HCT116 (cell line): Measurements from ENCODE around the gene TMEM147. TPM values are rescaled to one million over a fixed set of nuclear protein-coding genes. Genes with fewer than 3 reads are reported as not detected.

Experiments
- ATAC-seq: fragments of 200-7000 bp; cut with Tn5 transposase; 2 replicates; pipeline ENCODE4 v1.9.1; 2020; ENCODE audit warnings: mild to moderate bottlenecking, moderate library complexity
- BruUV-seq: library from RNA; stranded (reverse); fragments of 400-500 nt; replicated peaks from 2 replicates; lab custom pipeline; 2021; lab: Mats Ljungman, UMichigan
- CTCF ChIA-PET: fragments of 300-600 bp; sonication (Branson Sonifier 250); formaldehyde crosslinking; loops from one replicate; lab custom pipeline; 2021; ENCODE audit warnings: antibody characterized with exemption; lab: Charles Lee
- POLR2A ChIA-PET: fragments of 300-600, 350-600 bp; sonication (Branson Sonifier 250); formaldehyde crosslinking; loops from one replicate; lab custom pipeline; 2021; ENCODE audit warnings: antibody characterized with exemption; lab: Charles Lee
- RAD21 ChIA-PET, 2 experiments: fragments of 300-600 bp; sonication (Branson Sonifier 250); formaldehyde crosslinking; loops; one replicate each; lab custom pipeline; 2023; ENCODE audit warnings: low total read pairs in 2 of 2; ENCODE audit not compliant: uncharacterized antibody in 2 of 2, unreplicated experiment in 2 of 2, low non-redundant PET in 1 of 2; lab: Charles Lee
- DNase-seq: peaks from one replicate; pipeline ENCODE4 v3.0.0-alpha.2; 2010; ENCODE audit warnings: low read depth, low spot score
- H2AFZ ChIP-seq: fragments of 200-600 bp; shearing (Covaris generic), sonication (generic); 2 replicates; pipeline ENCODE4 v1.6.1; 2017; ENCODE audit warnings: low read depth, mixed run types, mixed read lengths, antibody characterized with exemption, low read length; ENCODE audit not compliant: poor library complexity, severe bottlenecking
- H3K27ac ChIP-seq: 2 replicates; pipeline ENCODE4 v1.5.1; 2012; ENCODE audit warnings: low read depth, low read length
- H3K27me3 ChIP-seq: fragments of 200-600 bp; sonication (generic); 2 replicates; pipeline ENCODE4 v1.6.1; 2016; ENCODE audit warnings: mixed run types, low read length, mixed read lengths; ENCODE audit not compliant: insufficient read depth
- H3K36me3 ChIP-seq, 2 experiments: fragments of 200-500 bp in 1 of 2; fragments of 200-600 bp in 1 of 2; sonication (Bioruptor generic) in 1 of 2; sonication (generic) in 1 of 2; 2 replicates each; pipeline versions ENCODE4 v1.5.1 to v1.6.1; 2014 to 2016; ENCODE audit warnings: low read length in 2 of 2, inconsistent platforms in 1 of 2, mixed read lengths in 1 of 2, mixed run types in 1 of 2; ENCODE audit not compliant: insufficient read depth in 2 of 2, control insufficient read depth in 1 of 2
- H3K4me1 ChIP-seq, 2 experiments: fragments of 200-600 bp in 1 of 2; sonication (generic) in 1 of 2; 2 replicates each; pipeline versions ENCODE4 v1.5.1 to v1.6.1; 2012 to 2017; ENCODE audit warnings: low read length in 2 of 2, inconsistent platforms in 1 of 2, mild to moderate bottlenecking in 1 of 2, mixed read lengths in 1 of 2, mixed run types in 1 of 2, moderate library complexity in 1 of 2; ENCODE audit not compliant: insufficient read depth in 2 of 2, control insufficient read depth in 1 of 2
- H3K4me2 ChIP-seq: fragments of 200-600 bp; sonication (generic); 2 replicates; pipeline ENCODE4 v1.6.1; 2017; ENCODE audit warnings: mixed run types, low read length, mixed read lengths
- H3K4me3 ChIP-seq, 2 experiments: fragments of 200-600 bp in 1 of 2; sonication (generic) in 1 of 2; replicated peaks in 1 of 2; 2 replicates each; pipeline ENCODE4 v1.5.1; 2011 to 2016; ENCODE audit warnings: low read length in 2 of 2, control low read depth in 1 of 2, low read depth in 1 of 2, mild to moderate bottlenecking in 1 of 2, mixed read lengths in 1 of 2, mixed run types in 1 of 2
- H3K79me2 ChIP-seq: fragments of 200-600 bp; sonication (generic); 2 replicates; pipeline ENCODE4 v1.6.1; 2017; ENCODE audit warnings: mild to moderate bottlenecking, mixed run types, low read length, moderate library complexity, mixed read lengths; ENCODE audit not compliant: insufficient read depth
- H3K9ac ChIP-seq: fragments of 200-600 bp; sonication (generic); 2 replicates; pipeline ENCODE4 v1.6.1; 2016; ENCODE audit warnings: low read length, mixed read lengths
- H3K9me2 ChIP-seq: fragments of 200-600 bp; sonication (generic), shearing (Covaris generic); 2 replicates; pipeline ENCODE4 v1.6.1; 2017; ENCODE audit warnings: mixed run types, mild to moderate bottlenecking, moderate library complexity; ENCODE audit not compliant: insufficient read depth
- H3K9me3 ChIP-seq, 2 experiments: fragments of 200-500 bp in 1 of 2; fragments of 200-600 bp in 1 of 2; sonication (Bioruptor generic) in 1 of 2; sonication (generic) in 1 of 2; 2 replicates each; pipeline ENCODE4 v1.6.1; 2014 to 2017; ENCODE audit warnings: low read length in 2 of 2, mixed read lengths in 2 of 2, inconsistent platforms in 1 of 2, low read depth in 1 of 2, mild to moderate bottlenecking in 1 of 2, mixed run types in 1 of 2, moderate library complexity in 1 of 2; ENCODE audit not compliant: control insufficient read depth in 1 of 2, insufficient read depth in 1 of 2
- H4K20me1 ChIP-seq: fragments of 200-600 bp; sonication (generic), shearing (Covaris generic); 2 replicates; pipeline ENCODE4 v1.6.1; 2017; ENCODE audit warnings: mixed run types, mild to moderate bottlenecking, moderate library complexity; ENCODE audit not compliant: insufficient read depth
- ATF3 ChIP-seq: IDR thresholded peaks from 2 replicates; pipeline ENCODE4 v1.6.1; 2012
- CBX3 ChIP-seq: IDR thresholded peaks from 2 replicates; pipeline ENCODE4 v1.6.1; 2012; ENCODE audit warnings: low read depth
- CEBPB ChIP-seq: IDR thresholded peaks from 2 replicates; pipeline ENCODE4 v1.6.1; 2012; ENCODE audit warnings: low read depth
- CTCF ChIP-seq, 3 experiments: fragments of 200-600 bp in 1 of 3; sonication (generic) in 1 of 3; IDR thresholded peaks in 2 of 3; conservative IDR thresholded peaks in 1 of 3; 2 replicates each; pipeline ENCODE4 v1.5.1; 2012 to 2017; ENCODE audit warnings: low read depth in 2 of 3, low read length in 2 of 3, antibody characterized with exemption in 1 of 3, borderline replicate concordance in 1 of 3, control low read depth in 1 of 3, mild to moderate bottlenecking in 1 of 3, mixed read lengths in 1 of 3, mixed run types in 1 of 3, moderate library complexity in 1 of 3; ENCODE audit not compliant: insufficient read depth in 1 of 3
- ELF1 ChIP-seq: IDR thresholded peaks from 2 replicates; pipeline ENCODE4 v1.6.1; 2012; ENCODE audit warnings: low read depth, borderline replicate concordance
- FOSL1 ChIP-seq: IDR thresholded peaks from 2 replicates; pipeline ENCODE4 v1.6.1; 2012; ENCODE audit warnings: low read depth
- JUND ChIP-seq: IDR thresholded peaks from 2 replicates; pipeline ENCODE4 v1.6.1; 2012
- MAX ChIP-seq: IDR thresholded peaks from 2 replicates; pipeline ENCODE4 v1.6.1; 2012
- POLR2AphosphoS5 ChIP-seq: IDR thresholded peaks from 2 replicates; pipeline ENCODE4 v1.6.1; 2011; ENCODE audit warnings: mild to moderate bottlenecking, low read depth, low read length, moderate library complexity
- RAD21 ChIP-seq: IDR thresholded peaks from 2 replicates; pipeline ENCODE4 v1.6.1; 2012; ENCODE audit warnings: low read depth, mild to moderate bottlenecking
- REST ChIP-seq: IDR thresholded peaks from 2 replicates; pipeline ENCODE4 v1.6.1; 2012; ENCODE audit warnings: low read depth
- SP1 ChIP-seq: IDR thresholded peaks from 2 replicates; pipeline ENCODE4 v1.6.1; 2012; ENCODE audit warnings: low read depth
- SRF ChIP-seq: IDR thresholded peaks from 2 replicates; pipeline ENCODE4 v1.6.1; 2012; ENCODE audit warnings: low read depth
- TCF7L2 ChIP-seq: IDR thresholded peaks from 2 replicates; pipeline ENCODE4 v1.7.0; 2011; ENCODE audit warnings: borderline replicate concordance, inconsistent platforms; ENCODE audit not compliant: insufficient read depth, insufficient read length; ENCODE audit errors: extremely low read depth
- YY1 ChIP-seq: IDR thresholded peaks from 2 replicates; pipeline ENCODE4 v1.6.1; 2011; ENCODE audit warnings: low read length, low read depth, moderate library complexity, mild to moderate bottlenecking; ENCODE audit not compliant: insufficient replicate concordance; ENCODE audit errors: extremely low read depth
- ZBTB33 ChIP-seq: IDR thresholded peaks from 2 replicates; pipeline ENCODE4 v1.6.1; 2011; ENCODE audit warnings: mild to moderate bottlenecking, low read length, moderate library complexity; ENCODE audit not compliant: insufficient replicate concordance; ENCODE audit errors: extremely low read depth
- ZFX ChIP-seq: fragments of 450-650 bp; IDR thresholded peaks from 2 replicates; pipeline ENCODE4 v1.6.1; 2017
- ZNF274 ChIP-seq: fragments of 200-500 bp; sonication (Bioruptor generic); IDR thresholded peaks from 2 replicates; pipeline ENCODE4 v1.6.1; 2014; ENCODE audit warnings: mild to moderate bottlenecking, low read depth, low read length, inconsistent platforms
- intact Hi-C: fragments of 100-400 bp; cut with micrococcal nuclease; formaldehyde crosslinking; loops from 2 replicates; pipeline ENCODE4 v1.10.0; 2022
- total RNA-seq: library from RNA; stranded (reverse); gene quantifications from one replicate; pipeline ENCODE4 v1.2.1, GENCODE V29; 2021; ENCODE audit not compliant: unreplicated experiment

Gene TMEM147
- total RNA-seq, 1 experiment from 2014 or later, result 128 TPM

- H3K4me1 ChIP-seq, result peaks cover 0 to 12% of the 10 kb centered on the region in 2 experiments; a peak in 2 of 4 replicates
- 0 out of 2 replicates have a peak overlapping the region, but pooled peaks have one; percentile 14 for H3K9ac ChIP-seq
- peak overlapping the region; percentile 40 to 53 for H3K4me3 ChIP-seq
- no peaks in the 10 kb centered on the region for H3K79me2 ChIP-seq
- no peaks in the 10 kb centered on the region for H3K9me2 ChIP-seq
- peak overlapping the region; percentile 84 for H3K4me2 ChIP-seq
- DNase-seq (peak; percentile 51), ATAC-seq (peak; percentile 86)
- ChIA-PET POLR2A (no interaction called here), RAD21 (interaction anchor here in 1 of 2 experiments (0.5 to 0.8 kb wide), 3 partner anchors 23 to 188 kb away, joined by 3 to 4 read pairs (median 3); partner anchors contain the start of genes COX6B1, PSENEN and U2AF1L4), CTCF (interaction anchor here (1.0 to 1.7 kb wide), 2 partner anchors 9 to 35 kb away, joined by 3 to 8 read pairs; no protein-coding TSS in a partner anchor)
- intact Hi-C loops, result no loop called here
- peak overlapping the region; percentile 45 for H2AFZ ChIP-seq
- H3K36me3 ChIP-seq, result no peaks in the 10 kb centered on the region
- BruUV-seq, result no TSS peak
- H3K9me3 ChIP-seq, result no peaks in the 10 kb centered on the region
- H3K27me3 ChIP-seq, result no peaks in the 10 kb centered on the region
- no peak overlapping the region for H3K27ac ChIP-seq
- H4K20me1 ChIP-seq, result no peaks in the 10 kb centered on the region
- TF ChIP-seq REST, result no peak
- no peak for TF ChIP-seq CEBPB
- TF ChIP-seq MAX, result no peak
- no peak for TF ChIP-seq RAD21
- TF ChIP-seq SRF, result no peak
- no peak for TF ChIP-seq POLR2AphosphoS5
- no peak for TF ChIP-seq FOSL1
- no peak for TF ChIP-seq JUND
- TF ChIP-seq YY1, result no peak
- no peak for TF ChIP-seq TCF7L2
- TF ChIP-seq ELF1, result no peak
- TF ChIP-seq SP1, result no peak
- TF ChIP-seq CBX3, result no peak
- no peak for TF ChIP-seq CTCF (IDR thresholded peaks at IDR 0.05 in 2 of 3, conservative IDR thresholded peaks at IDR 0.05 in 1 of 3; ENCODE audit: borderline replicate concordance in 1 of 3, insufficient read depth in 1 of 3, low read depth in 2 of 3, low read length in 2 of 3)
- no peak for TF ChIP-seq ZFX
- no peak for TF ChIP-seq ZBTB33
- no peak for TF ChIP-seq ATF3
- TF ChIP-seq ZNF274, result no peak
These were observed 12.3 kb downstream of the TMEM147 start for GRCh38 chr19:35557539-35558399.
